Putamen (tissue), 1 donor: ENCODE data around the gene CCNT2.
"Not testable (repeated sequence)": the region's sequence is repeated elsewhere in the genome, so short reads cannot be mapped to it uniquely, and the experiment has no call there.

Source experiments
- DNase-seq: peaks from one replicate; pipeline ENCODE4 v3.0.0-alpha.2; 2016; ENCODE audit warnings: low spot score

The CCNT2 gene

GRCh38 chr2:134918526-134919340 is at the start of gene CCNT2:
Gene CCNT2, plus strand, starts transcription at chr2:134918822. Its CDS starts 33 bp downstream, at chr2:134918855.
- peak; percentile 99 for DNase-seq

GRCh38 chr2:134869946-134870736 is 48.5 kb upstream of the CCNT2 start:
- DNase-seq: no peak

GRCh38 chr2:134873152-134873551 is 45.5 kb upstream of the CCNT2 start:
- DNase-seq: no peak

- no peak for DNase-seq
Observed at GRCh38 chr2:134875309-134875708, 43.3 kb upstream of the CCNT2 start.

GRCh38 chr2:134882773-134883172 is 35.8 kb upstream of the CCNT2 start:
- DNase-seq: no peak

- DNase-seq: no peak
Observed at GRCh38 chr2:134883552-134884293, 34.9 kb upstream of the CCNT2 start.

- no peak for DNase-seq
Observed at GRCh38 chr2:134884435-134884834, 34.2 kb upstream of the CCNT2 start.

GRCh38 chr2:134892282-134893035 is 26.2 kb upstream of the CCNT2 start:
- DNase-seq: no peak

GRCh38 chr2:134897932-134898331 is 20.7 kb upstream of the CCNT2 start:
- no peak for DNase-seq

- no peak for DNase-seq
Observed at GRCh38 chr2:134899204-134899603, 19.4 kb upstream of the CCNT2 start.

- DNase-seq: no peak
Observed at GRCh38 chr2:134900151-134900550, 18.5 kb upstream of the CCNT2 start.

- DNase-seq: not testable (repeated sequence)
Observed at GRCh38 chr2:134903701-134904100, 14.9 kb upstream of the CCNT2 start.

GRCh38 chr2:134905168-134905567 is 13.5 kb upstream of the CCNT2 start:
- no peak for DNase-seq

- DNase-seq: no peak
Observed at GRCh38 chr2:134906726-134907125, 11.9 kb upstream of the CCNT2 start.

- DNase-seq: not testable (repeated sequence)
Observed at GRCh38 chr2:134907441-134908116, 11.0 kb upstream of the CCNT2 start.

- no peak for DNase-seq
Observed at GRCh38 chr2:134910763-134911399, 7.7 kb upstream of the CCNT2 start.

- DNase-seq: no peak
Observed at GRCh38 chr2:134911400-134911785, 7.2 kb upstream of the CCNT2 start.

- DNase-seq: no peak
Observed at GRCh38 chr2:134912361-134912760, 6.3 kb upstream of the CCNT2 start.

- DNase-seq: no peak
Observed at GRCh38 chr2:134917360-134917865, 1.2 kb upstream of the CCNT2 start.

- no peak for DNase-seq
Observed at GRCh38 chr2:134917888-134918525, 615 bp upstream of the CCNT2 start.
